ENCODE results near the gene TACR3.
"Not testable (repeated sequence)": the region's sequence is repeated elsewhere in the genome, so short reads cannot be mapped to it uniquely, and the experiment has no call there.

TACR3 gene

GRCh38 chr4:103719830-103720207 lies at the start of gene TACR3:
TACR3 (minus strand) TSS chr4:103719985; CDS start chr4:103719675, 310 bp downstream.
- DNase-seq (ENCODE audit: low read depth in 1 of 2, low spot score in 1 of 2): no peak

- DNase-seq (ENCODE audit: low read depth in 1 of 2, low spot score in 1 of 2): no peak
Observed at GRCh38 chr4:103757631-103758030, 37.8 kb upstream of the TACR3 start.

GRCh38 chr4:103756741-103757140 lies 37.0 kb upstream of the TACR3 start:
- DNase-seq (ENCODE audit: low read depth in 1 of 2, low spot score in 1 of 2): no peak

- no peak for DNase-seq (ENCODE audit: low read depth in 1 of 2, low spot score in 1 of 2)
Observed at GRCh38 chr4:103754844-103755243, 35.1 kb upstream of the TACR3 start.

GRCh38 chr4:103753868-103754653 lies 34.3 kb upstream of the TACR3 start:
- DNase-seq (ENCODE audit: low read depth in 1 of 2, low spot score in 1 of 2): no peak

- not testable (repeated sequence) for DNase-seq (ENCODE audit: low read depth in 1 of 2, low spot score in 1 of 2)
Observed at GRCh38 chr4:103723150-103723549, 3.4 kb upstream of the TACR3 start.

- no peak for DNase-seq (ENCODE audit: low read depth in 1 of 2, low spot score in 1 of 2)
Observed at GRCh38 chr4:103721251-103721650, 1.5 kb upstream of the TACR3 start.

- DNase-seq (ENCODE audit: low read depth in 1 of 2, low spot score in 1 of 2): no peak
Observed at GRCh38 chr4:103720661-103721060, 876 bp upstream of the TACR3 start.

GRCh38 chr4:103719105-103719829 lies 518 bp downstream of the TACR3 start:
- no peak for DNase-seq (ENCODE audit: low read depth in 1 of 2, low spot score in 1 of 2)

- no peak for DNase-seq (ENCODE audit: low read depth in 1 of 2, low spot score in 1 of 2)
Observed at GRCh38 chr4:103692615-103693014, 27.2 kb downstream of the TACR3 start.

- DNase-seq (ENCODE audit: low read depth in 1 of 2, low spot score in 1 of 2): no peak
Observed at GRCh38 chr4:103673983-103674382, 45.8 kb downstream of the TACR3 start.

GRCh38 chr4:103666764-103667163 lies 53.0 kb downstream of the TACR3 start:
- DNase-seq (ENCODE audit: low read depth in 1 of 2, low spot score in 1 of 2): not testable (repeated sequence)

GRCh38 chr4:103664436-103665075 lies 55.2 kb downstream of the TACR3 start:
- DNase-seq (ENCODE audit: low read depth in 1 of 2, low spot score in 1 of 2): no peak

- DNase-seq (ENCODE audit: low read depth in 1 of 2, low spot score in 1 of 2): no peak
Observed at GRCh38 chr4:103648541-103648940, 71.2 kb downstream of the TACR3 start.

GRCh38 chr4:103645991-103646390 lies 73.8 kb downstream of the TACR3 start:
- DNase-seq (ENCODE audit: low read depth in 1 of 2, low spot score in 1 of 2): no peak

GRCh38 chr4:103634236-103634635 lies 85.5 kb downstream of the TACR3 start:
- DNase-seq (ENCODE audit: low read depth in 1 of 2, low spot score in 1 of 2): no peak

GRCh38 chr4:103626296-103626695 lies 93.5 kb downstream of the TACR3 start:
- no peak for DNase-seq (ENCODE audit: low read depth in 1 of 2, low spot score in 1 of 2)

GRCh38 chr4:103591841-103592240 lies 127.9 kb downstream of the TACR3 start:
- DNase-seq (ENCODE audit: low read depth in 1 of 2, low spot score in 1 of 2): no peak

GRCh38 chr4:103567591-103567990 lies 152.2 kb downstream of the TACR3 start:
- no peak for DNase-seq (ENCODE audit: low read depth in 1 of 2, low spot score in 1 of 2)

GRCh38 chr4:103559178-103559577 lies 160.6 kb downstream of the TACR3 start:
- not testable (repeated sequence) for DNase-seq (ENCODE audit: low read depth in 1 of 2, low spot score in 1 of 2)

Measured in activated CD4-positive, alpha-beta T cell treated with anti-CD3 and anti-CD28 coated beads, Interleukin-2, amount 50 U/mL, for 24 hours (primary cell).